ENCODE data around the gene GDI1. TPM values are rescaled to one million over a fixed set of nuclear protein-coding genes. Genes with fewer than 3 reads are reported as not detected.
A peak's percentile ranks its signal among the peaks of the same experiment; 100 is the strongest.

GDI1 gene
- total and polyA plus RNA-seq, 2 donors (not counting 1 experiment from before 2014, with no cell fraction given), result 199 to 311 TPM

GRCh38 chrX:154483325-154483724, 46.4 kb downstream of the GDI1 start:
- Histone ChIP-seq H3K9me3 (ENCODE audit: control extremely low read depth in 1 of 3, control insufficient read depth in 2 of 3, insufficient read depth in 1 of 3, low read length in 2 of 3) (no peaks in the 10 kb centered on the region), H3K4me1 (ENCODE audit: control insufficient read depth in 2 of 2, insufficient read depth in 2 of 2, low read length in 2 of 2) (peaks cover 11 to 28% of the 10 kb centered on the region in 2 donors), H2AFZ (ENCODE audit: insufficient read depth, low read depth, low read length, poor library complexity, severe bottlenecking) (no peak overlapping the region), H3K4me3 (ENCODE audit: control extremely low read depth in 1 of 5, extremely low read depth in 1 of 5, insufficient read depth in 1 of 5, low read depth in 2 of 5, low read length in 4 of 5) (no peak overlapping the region), H3K36me3 (replicated peaks in 1 of 2; ENCODE audit: control extremely low read depth in 1 of 2, control insufficient read depth in 1 of 2, extremely low read depth in 1 of 2, insufficient read depth in 2 of 2, low read length in 1 of 2) (peaks cover 0 to 13% of the 10 kb centered on the region in 2 experiments), H3K27me3 (replicated peaks in 1 of 4; ENCODE audit: control extremely low read depth in 1 of 4, control insufficient read depth in 3 of 4, insufficient read depth in 4 of 4, low read length in 3 of 4) (no peaks in the 10 kb centered on the region), H3K79me2 (ENCODE audit: control insufficient read depth, insufficient read depth, low read length) (peaks cover 15% of the 10 kb centered on the region), H3K4me2 (replicated peaks; ENCODE audit: low read depth, low read length, poor library complexity, severe bottlenecking) (no peak overlapping the region), H4K20me1 (ENCODE audit: control insufficient read depth, insufficient read depth, low read length, poor library complexity, severe bottlenecking) (no peaks in the 10 kb centered on the region), H3K9ac (ENCODE audit: low read length) (no peak overlapping the region), H3K27ac (ENCODE audit: low read length in 2 of 2) (no peak overlapping the region)
- DNase-seq (no peak), ATAC-seq (ENCODE audit: low read depth) (no peak)
- H3K27me3 Mint-ChIP-seq, result no peaks in the 10 kb centered on the region
- CTCF ChIA-PET, result no interaction called here
- intact Hi-C loops (cut with micrococcal nuclease), result no loop called here
- no peak overlapping the region for H3K27ac Mint-ChIP-seq
- 69% methylated on average over 4 of the region's 7 CpGs for WGBS (ENCODE audit: insufficient coverage)
- POLR2A ChIA-PET, result no interaction called here
- peak overlapping the region; percentile 26 for H3K4me3 Mint-ChIP-seq
- no peak for TF ChIP-seq CTCF (IDR thresholded peaks at IDR 0.05)
- TF ChIP-seq EZH2 (IDR thresholded peaks at IDR 0.05; ENCODE audit: borderline replicate concordance, insufficient read depth, low read depth, low read length, poor library complexity, severe bottlenecking), result no peak
- H3K9me3 Mint-ChIP-seq (ENCODE audit: insufficient read depth), result no peaks in the 10 kb centered on the region
- peaks cover 20% of the 10 kb centered on the region for H3K4me1 Mint-ChIP-seq

GRCh38 chrX:154484255-154485149, 47.5 kb downstream of the GDI1 start:
- no peak overlapping the region for H2AFZ ChIP-seq (ENCODE audit: insufficient read depth, low read depth, low read length, poor library complexity, severe bottlenecking)
- H3K27me3 ChIP-seq (replicated peaks in 1 of 4; ENCODE audit: control extremely low read depth in 1 of 4, control insufficient read depth in 3 of 4, insufficient read depth in 4 of 4, low read length in 3 of 4), result no peaks in the 10 kb centered on the region
- ATAC-seq (ENCODE audit: low read depth) (no peak), DNase-seq (no peak)
- POLR2A ChIA-PET, result no interaction called here
- peaks cover 9 to 36% of the 10 kb centered on the region in 2 donors for H3K4me1 ChIP-seq (ENCODE audit: control insufficient read depth in 2 of 2, insufficient read depth in 2 of 2, low read length in 2 of 2)
- CTCF ChIA-PET, result interaction anchor here (2.7 kb wide), 1 partner anchor 43 kb away, joined by 12 read pairs; no protein-coding TSS in a partner anchor
- no peak overlapping the region for H3K4me3 ChIP-seq (ENCODE audit: control extremely low read depth in 1 of 5, extremely low read depth in 1 of 5, insufficient read depth in 1 of 5, low read depth in 2 of 5, low read length in 4 of 5)
- no peaks in the 10 kb centered on the region for H3K9me3 ChIP-seq (ENCODE audit: control extremely low read depth in 1 of 3, control insufficient read depth in 2 of 3, insufficient read depth in 1 of 3, low read length in 2 of 3)
- no peak for TF ChIP-seq CTCF (IDR thresholded peaks at IDR 0.05)
- TF ChIP-seq EZH2 (IDR thresholded peaks at IDR 0.05; ENCODE audit: borderline replicate concordance, insufficient read depth, low read depth, low read length, poor library complexity, severe bottlenecking), result no peak
- peaks cover 19% of the 10 kb centered on the region for H3K4me1 Mint-ChIP-seq
- H3K4me3 Mint-ChIP-seq, result peak overlapping the region; percentile 26
- no peak overlapping the region for H3K9ac ChIP-seq (ENCODE audit: low read length)
- peaks cover 0 to 13% of the 10 kb centered on the region in 2 experiments for H3K36me3 ChIP-seq (replicated peaks in 1 of 2; ENCODE audit: control extremely low read depth in 1 of 2, control insufficient read depth in 1 of 2, extremely low read depth in 1 of 2, insufficient read depth in 2 of 2, low read length in 1 of 2)
- peak overlapping the region; percentile 82 for H3K4me2 ChIP-seq (replicated peaks; ENCODE audit: low read depth, low read length, poor library complexity, severe bottlenecking)
- WGBS (ENCODE audit: insufficient coverage), result 90% methylated on average over 12 of the region's 16 CpGs
- H3K9me3 Mint-ChIP-seq (ENCODE audit: insufficient read depth), result no peaks in the 10 kb centered on the region
- H3K27ac ChIP-seq (ENCODE audit: low read length in 2 of 2), result no peak overlapping the region
- no peaks in the 10 kb centered on the region for H4K20me1 ChIP-seq (ENCODE audit: control insufficient read depth, insufficient read depth, low read length, poor library complexity, severe bottlenecking)
- intact Hi-C loops (cut with micrococcal nuclease), result no loop called here
- H3K79me2 ChIP-seq (ENCODE audit: control insufficient read depth, insufficient read depth, low read length), result peaks cover 15% of the 10 kb centered on the region
- no peaks in the 10 kb centered on the region for H3K27me3 Mint-ChIP-seq
- no peak overlapping the region for H3K27ac Mint-ChIP-seq

Measured in B cell (primary cell).